HG02759 (cell line): ENCODE data around the gene OR2AJ1.

Experiments
- ATAC-seq: cut with Tn5 transposase; IDR thresholded peaks from one replicate; pipeline ENCODE4 v1.9.1; 2021; ENCODE audit warnings: mild to moderate bottlenecking, moderate library complexity; ENCODE audit not compliant: unreplicated experiment

The OR2AJ1 gene

GRCh38 chr1:247924868-247925267, at the start of gene OR2AJ1:
TSS of gene OR2AJ1 (plus strand) at chr1:247924889. CDS start at chr1:247933769, 8,880 bp downstream.
- no peak for ATAC-seq

GRCh38 chr1:247883346-247883745, 41.3 kb upstream of the OR2AJ1 start:
- ATAC-seq = no peak

- no peak for ATAC-seq
Observed at GRCh38 chr1:247884797-247885413, 39.8 kb upstream of the OR2AJ1 start.

- no peak for ATAC-seq
Observed at GRCh38 chr1:247895163-247895637, 29.5 kb upstream of the OR2AJ1 start, which contains the start of gene OR2W3. TSS of gene OR2W3 (plus strand) at chr1:247895587. CDS start at chr1:247895587, 0 bp downstream.

GRCh38 chr1:247895976-247896375, 28.7 kb upstream of the OR2AJ1 start:
- ATAC-seq = no peak

- ATAC-seq = no peak
Observed at GRCh38 chr1:247904122-247904521, 20.6 kb upstream of the OR2AJ1 start.

- no peak for ATAC-seq
Observed at GRCh38 chr1:247905181-247905580, 19.5 kb upstream of the OR2AJ1 start.

GRCh38 chr1:247905910-247906503, 18.7 kb upstream of the OR2AJ1 start:
- no peak for ATAC-seq

GRCh38 chr1:247906504-247907047, 18.1 kb upstream of the OR2AJ1 start:
- ATAC-seq = no peak

- no peak for ATAC-seq
Observed at GRCh38 chr1:247908766-247909165, 15.9 kb upstream of the OR2AJ1 start.

GRCh38 chr1:247913786-247914185, 10.9 kb upstream of the OR2AJ1 start:
- ATAC-seq = no peak

GRCh38 chr1:247914941-247915662, 9.6 kb upstream of the OR2AJ1 start:
- no peak for ATAC-seq

GRCh38 chr1:247919952-247920351, 4.7 kb upstream of the OR2AJ1 start, which contains the start of gene OR2T8:
TSS of gene OR2T8 (plus strand) at chr1:247920252. CDS start at chr1:247921018, 766 bp downstream.
- no peak for ATAC-seq

- no peak for ATAC-seq
Observed at GRCh38 chr1:247923941-247924340, 748 bp upstream of the OR2AJ1 start.

GRCh38 chr1:247933989-247934388, 9.3 kb downstream of the OR2AJ1 start:
- no peak for ATAC-seq

- no peak for ATAC-seq
Observed at GRCh38 chr1:247935781-247936180, 11.1 kb downstream of the OR2AJ1 start.

- ATAC-seq = no peak
Observed at GRCh38 chr1:247936415-247936814, 11.7 kb downstream of the OR2AJ1 start.

GRCh38 chr1:247936965-247937734, 12.5 kb downstream of the OR2AJ1 start:
- ATAC-seq = peak; percentile 100

GRCh38 chr1:247942624-247943023, 17.9 kb downstream of the OR2AJ1 start:
- no peak for ATAC-seq

GRCh38 chr1:247948558-247948957, 23.9 kb downstream of the OR2AJ1 start, which contains the start of gene OR2L8:
TSS of gene OR2L8 (plus strand) at chr1:247948858. CDS start at chr1:247948858, 0 bp downstream.
- no peak for ATAC-seq

- ATAC-seq = no peak
Observed at GRCh38 chr1:247953408-247953807, 28.7 kb downstream of the OR2AJ1 start.
